ENCODE data around the gene OR6X1. TPM values are rescaled to one million over a fixed set of nuclear protein-coding genes. Genes with fewer than 3 reads are reported as not detected.

The OR6X1 gene
- total RNA-seq, 1 donor = not detected

GRCh38 chr11:123742031-123742723 lies 12.1 kb downstream of the OR6X1 start:
- peak; percentile 41 for DNase-seq (ENCODE audit: insufficient read length, low spot score, missing footprints)
- Histone ChIP-seq H2AFZ (ENCODE audit: low read length) (peak overlapping the region; percentile 100), H3K4me3 (ENCODE audit: insufficient read depth, low read length) (peak overlapping the region; percentile 89), H3K27ac (ENCODE audit: low read depth, low read length) (peak overlapping the region; percentile 67), H4K20me1 (ENCODE audit: insufficient read depth, low read length) (peaks cover 8% of the 10 kb centered on the region), H3K9me3 (ENCODE audit: low read depth, low read length) (no peaks in the 10 kb centered on the region), H3K27me3 (ENCODE audit: insufficient read depth, low read length) (no peaks in the 10 kb centered on the region), H3K4me2 (ENCODE audit: insufficient read depth, low read length) (peak overlapping the region; percentile 97), H3K36me3 (ENCODE audit: insufficient read depth, low read length) (peaks cover 7% of the 10 kb centered on the region), H3K4me1 (ENCODE audit: insufficient read depth, low read length) (peaks cover 12% of the 10 kb centered on the region), H3K79me2 (ENCODE audit: insufficient read depth, low read length) (peaks cover 47% of the 10 kb centered on the region)
- no peak for TF ChIP-seq CTCF (IDR thresholded peaks at IDR 0.05; ENCODE audit: extremely low read depth, low read depth, low read length)

- Histone ChIP-seq H2AFZ (ENCODE audit: low read length) (peak within 1 kb of the TSS; percentile 100), H3K4me2 (ENCODE audit: insufficient read depth, low read length) (peak within 1 kb of the TSS; percentile 97), H3K79me2 (ENCODE audit: insufficient read depth, low read length) (peaks cover 55% of the 10 kb centered on the region), H3K27ac (ENCODE audit: low read depth, low read length) (peak within 1 kb of the TSS; percentile 67), H3K4me3 (ENCODE audit: insufficient read depth, low read length) (peak within 1 kb of the TSS; percentile 89), H4K20me1 (ENCODE audit: insufficient read depth, low read length) (peaks cover 8% of the 10 kb centered on the region), H3K9me3 (ENCODE audit: low read depth, low read length) (no peaks in the 10 kb centered on the region), H3K4me1 (ENCODE audit: insufficient read depth, low read length) (peaks cover 12% of the 10 kb centered on the region), H3K36me3 (ENCODE audit: insufficient read depth, low read length) (peaks cover 13% of the 10 kb centered on the region), H3K27me3 (ENCODE audit: insufficient read depth, low read length) (no peaks in the 10 kb centered on the region)
- peak; percentile 94 for DNase-seq (ENCODE audit: insufficient read length, low spot score, missing footprints)
- TF ChIP-seq CTCF (IDR thresholded peaks at IDR 0.05; ENCODE audit: extremely low read depth, low read depth, low read length) = no peak
These were observed 12.9 kb downstream of the OR6X1 start, which contains the start of gene ZNF202 for GRCh38 chr11:123741159-123742030. Gene ZNF202, minus strand, starts transcription at chr11:123741660. Its CDS starts 10,772 bp downstream, at chr11:123730888.

- H3K4me3 ChIP-seq (ENCODE audit: insufficient read depth, low read length) = peak overlapping the region; percentile 89
- no peaks in the 10 kb centered on the region for H3K27me3 ChIP-seq (ENCODE audit: insufficient read depth, low read length)
- peaks cover 10% of the 10 kb centered on the region for H4K20me1 ChIP-seq (ENCODE audit: insufficient read depth, low read length)
- peaks cover 61% of the 10 kb centered on the region for H3K79me2 ChIP-seq (ENCODE audit: insufficient read depth, low read length)
- H3K9me3 ChIP-seq (ENCODE audit: low read depth, low read length) = no peaks in the 10 kb centered on the region
- H3K27ac ChIP-seq (ENCODE audit: low read depth, low read length) = peak overlapping the region; percentile 67
- no peak for TF ChIP-seq CTCF (IDR thresholded peaks at IDR 0.05; ENCODE audit: extremely low read depth, low read depth, low read length)
- peak overlapping the region; percentile 97 for H3K4me2 ChIP-seq (ENCODE audit: insufficient read depth, low read length)
- peaks cover 16% of the 10 kb centered on the region for H3K36me3 ChIP-seq (ENCODE audit: insufficient read depth, low read length)
- peaks cover 12% of the 10 kb centered on the region for H3K4me1 ChIP-seq (ENCODE audit: insufficient read depth, low read length)
- H2AFZ ChIP-seq (ENCODE audit: low read length) = peak overlapping the region; percentile 100
- DNase-seq (ENCODE audit: insufficient read length, low spot score, missing footprints) = no peak
These were observed 13.5 kb downstream of the OR6X1 start for GRCh38 chr11:123740787-123741158.

GRCh38 chr11:123738374-123738773 lies 15.9 kb downstream of the OR6X1 start:
- no peak overlapping the region for H3K27ac ChIP-seq (ENCODE audit: low read depth, low read length)
- no peak for TF ChIP-seq CTCF (IDR thresholded peaks at IDR 0.05; ENCODE audit: extremely low read depth, low read depth, low read length)
- peaks cover 22% of the 10 kb centered on the region for H3K36me3 ChIP-seq (ENCODE audit: insufficient read depth, low read length)
- peaks cover 12% of the 10 kb centered on the region for H3K4me1 ChIP-seq (ENCODE audit: insufficient read depth, low read length)
- H3K79me2 ChIP-seq (ENCODE audit: insufficient read depth, low read length) = peaks cover 82% of the 10 kb centered on the region
- no peaks in the 10 kb centered on the region for H3K9me3 ChIP-seq (ENCODE audit: low read depth, low read length)
- no peak for DNase-seq (ENCODE audit: insufficient read length, low spot score, missing footprints)
- H3K4me3 ChIP-seq (ENCODE audit: insufficient read depth, low read length) = no peak overlapping the region
- H3K4me2 ChIP-seq (ENCODE audit: insufficient read depth, low read length) = no peak overlapping the region
- no peak overlapping the region for H2AFZ ChIP-seq (ENCODE audit: low read length)
- peaks cover 14% of the 10 kb centered on the region for H4K20me1 ChIP-seq (ENCODE audit: insufficient read depth, low read length)
- no peaks in the 10 kb centered on the region for H3K27me3 ChIP-seq (ENCODE audit: insufficient read depth, low read length)
